HEK293 (cell line): ENCODE results near the gene SUPT5H.

Experiments
- HOXA7 ChIP-seq: sonication (generic); formaldehyde crosslinking; IDR thresholded peaks from 2 replicates; pipeline ENCODE4 v1.8.1; 2022; ENCODE audit warnings: missing genetic modification reagents, borderline replicate concordance
- KLF10 ChIP-seq: fragments of 450-650 bp; IDR thresholded peaks from 2 replicates; pipeline ENCODE4 v1.5.1; 2018; ENCODE audit warnings: missing biosample characterization, mild to moderate bottlenecking, missing genetic modification characterization
- KLF9 ChIP-seq: fragments of 450-650 bp; formaldehyde crosslinking; IDR thresholded peaks from 2 replicates; pipeline ENCODE4 v1.5.1; 2016; ENCODE audit warnings: missing biosample characterization, missing genetic modification characterization, low read depth
- SCRT2 ChIP-seq: fragments of 450-650 bp; formaldehyde crosslinking; IDR thresholded peaks from 2 replicates; pipeline ENCODE4 v1.5.1; 2016; ENCODE audit warnings: missing biosample characterization, missing genetic modification characterization
- ZBTB21 ChIP-seq: fragments of 450-650 bp; formaldehyde crosslinking; IDR thresholded peaks from 2 replicates; pipeline ENCODE4 v1.5.1; 2017; ENCODE audit warnings: missing biosample characterization, missing genetic modification characterization
- ZBTB26 ChIP-seq: fragments of 450-650 bp; formaldehyde crosslinking; optimal IDR thresholded peaks from 2 replicates; pipeline ENCODE3; 2016; ENCODE audit warnings: missing biosample characterization, mild to moderate bottlenecking, missing genetic modification characterization
- ZBTB48 ChIP-seq: fragments of 450-650 bp; formaldehyde crosslinking; IDR thresholded peaks from 2 replicates; pipeline ENCODE4 v1.5.1; 2016; ENCODE audit warnings: missing biosample characterization, missing genetic modification characterization
- ZNF112 ChIP-seq: fragments of 450-650 bp; formaldehyde crosslinking; IDR thresholded peaks from 2 replicates; pipeline ENCODE4 v1.5.0; 2017; ENCODE audit warnings: missing biosample characterization, missing genetic modification characterization
- ZNF114 ChIP-seq: fragments of 450-650 bp; formaldehyde crosslinking; IDR thresholded peaks from 2 replicates; pipeline ENCODE4 v1.5.0; 2017; ENCODE audit warnings: missing biosample characterization, missing genetic modification characterization
- ZNF16 ChIP-seq: fragments of 450-650 bp; formaldehyde crosslinking; IDR thresholded peaks from 2 replicates; pipeline ENCODE4 v1.5.1; 2016; ENCODE audit warnings: low read depth, missing biosample characterization, missing genetic modification characterization
- ZNF2 ChIP-seq: fragments of 450-650 bp; formaldehyde crosslinking; IDR thresholded peaks from 2 replicates; pipeline ENCODE4 v1.5.1; 2016; ENCODE audit warnings: missing biosample characterization, missing genetic modification characterization
- ZNF274 ChIP-seq, 2 experiments: fragments of 200-500 bp in 1 of 2; fragments of 450-650 bp in 1 of 2; sonication (Bioruptor generic) in 1 of 2; formaldehyde crosslinking in 1 of 2; IDR thresholded peaks; 2 replicates each; pipeline versions ENCODE4 v1.5.1 to v1.6.1; 2014 to 2016; ENCODE audit warnings: borderline replicate concordance in 1 of 2, inconsistent platforms in 1 of 2, low read length in 1 of 2, missing biosample characterization in 1 of 2, missing genetic modification characterization in 1 of 2
- ZNF292 ChIP-seq: fragments of 450-650 bp; formaldehyde crosslinking; IDR thresholded peaks from 2 replicates; pipeline ENCODE4 v1.5.1; 2016; ENCODE audit warnings: low read depth, missing biosample characterization, missing genetic modification characterization, borderline replicate concordance
- ZNF341 ChIP-seq: fragments of 450-650 bp; formaldehyde crosslinking; IDR thresholded peaks from 2 replicates; pipeline ENCODE4; 2016; ENCODE audit warnings: low read depth, missing biosample characterization, missing genetic modification characterization
- ZNF366 ChIP-seq: fragments of 450-650 bp; formaldehyde crosslinking; conservative IDR thresholded peaks from 2 replicates; pipeline ENCODE4 v1.5.1; 2016; ENCODE audit warnings: missing biosample characterization, missing genetic modification characterization
- ZNF473 ChIP-seq: fragments of 450-650 bp; formaldehyde crosslinking; IDR thresholded peaks from 2 replicates; pipeline ENCODE4 v1.5.1; 2017; ENCODE audit warnings: missing biosample characterization, missing genetic modification characterization
- ZNF48 ChIP-seq: fragments of 450-650 bp; formaldehyde crosslinking; IDR thresholded peaks from 2 replicates; pipeline ENCODE4 v1.5.1; 2016; ENCODE audit warnings: missing biosample characterization, missing genetic modification characterization
- ZNF560 ChIP-seq: fragments of 450-650 bp; formaldehyde crosslinking; IDR thresholded peaks from 2 replicates; pipeline ENCODE4 v1.5.1; 2017; ENCODE audit warnings: missing biosample characterization, missing genetic modification characterization, borderline replicate concordance
- ZNF571 ChIP-seq: fragments of 450-650 bp; formaldehyde crosslinking; IDR thresholded peaks from 2 replicates; pipeline ENCODE4 v1.5.0; 2017; ENCODE audit warnings: missing biosample characterization, missing genetic modification characterization
- ZNF585B ChIP-seq: fragments of 450-650 bp; formaldehyde crosslinking; IDR thresholded peaks from 2 replicates; pipeline ENCODE4 v1.5.1; 2016; ENCODE audit warnings: missing biosample characterization, missing genetic modification characterization
- ZNF670 ChIP-seq: fragments of 450-650 bp; formaldehyde crosslinking; IDR thresholded peaks from 2 replicates; pipeline ENCODE4 v1.5.1; 2016; ENCODE audit warnings: missing biosample characterization, missing genetic modification characterization, low read depth
- ZNF776 ChIP-seq: fragments of 450-650 bp; formaldehyde crosslinking; IDR thresholded peaks from 2 replicates; pipeline ENCODE4 v1.5.0; 2017; ENCODE audit warnings: missing biosample characterization, missing genetic modification characterization, borderline replicate concordance
- ZNF777 ChIP-seq: fragments of 450-650 bp; formaldehyde crosslinking; IDR thresholded peaks from 2 replicates; pipeline ENCODE4 v1.5.1; 2017; ENCODE audit warnings: missing biosample characterization, missing genetic modification characterization, borderline replicate concordance
- ZNF792 ChIP-seq: fragments of 450-650 bp; formaldehyde crosslinking; IDR thresholded peaks from 2 replicates; pipeline ENCODE4 v1.5.1; 2016; ENCODE audit warnings: missing biosample characterization, missing genetic modification characterization
- ZSCAN4 ChIP-seq: fragments of 450-650 bp; formaldehyde crosslinking; IDR thresholded peaks from 2 replicates; pipeline ENCODE4 v1.5.1; 2017; ENCODE audit warnings: missing biosample characterization, missing genetic modification characterization
- ZSCAN5A ChIP-seq: fragments of 450-650 bp; formaldehyde crosslinking; IDR thresholded peaks from 2 replicates; pipeline ENCODE4 v1.5.1; 2016; ENCODE audit warnings: missing biosample characterization, missing genetic modification characterization
- ZXDB ChIP-seq: fragments of 450-650 bp; formaldehyde crosslinking; IDR thresholded peaks from 2 replicates; pipeline ENCODE4 v1.5.1; 2016; ENCODE audit warnings: missing biosample characterization, missing genetic modification characterization
- TF ChIP-seq, protein P1 (sequence below): fragments of 450-650 bp; formaldehyde crosslinking; IDR thresholded peaks from 2 replicates; pipeline ENCODE4 v1.5.1; 2016; ENCODE audit warnings: missing biosample characterization, missing genetic modification characterization
- TF ChIP-seq, protein P2 (sequence below): fragments of 450-650 bp; formaldehyde crosslinking; IDR thresholded peaks from 2 replicates; pipeline ENCODE4 v1.5.1; 2016; ENCODE audit warnings: missing biosample characterization, missing genetic modification characterization, low read depth
- TF ChIP-seq, protein P3 (sequence below): fragments of 450-650 bp; formaldehyde crosslinking; IDR thresholded peaks from 2 replicates; pipeline ENCODE4 v1.5.1; 2016; ENCODE audit warnings: missing biosample characterization, missing genetic modification characterization

Gene SUPT5H

GRCh38 chr19:39502640-39503417, 57.4 kb downstream of the SUPT5H start (continued):
- TF ChIP-seq ZNF274 (IDR thresholded peaks at IDR 0.05; ENCODE audit: low read length), result no peak
- no peak for TF ChIP-seq ZNF274 (tag by site-specific recombination; IDR thresholded peaks at IDR 0.05; ENCODE audit: borderline replicate concordance)
- TF ChIP-seq ZBTB21 (tag by site-specific recombination), result no peak
- no peak for TF ChIP-seq SCRT2 (tag by site-specific recombination)
- no peak for TF ChIP-seq ZNF670 (tag by site-specific recombination)
- 0 out of 2 replicates have a peak, but pooled peaks have one; percentile 20 for TF ChIP-seq ZBTB48 (tag by site-specific recombination)
- TF ChIP-seq ZNF112, result no peak
- TF ChIP-seq, protein P1, sequence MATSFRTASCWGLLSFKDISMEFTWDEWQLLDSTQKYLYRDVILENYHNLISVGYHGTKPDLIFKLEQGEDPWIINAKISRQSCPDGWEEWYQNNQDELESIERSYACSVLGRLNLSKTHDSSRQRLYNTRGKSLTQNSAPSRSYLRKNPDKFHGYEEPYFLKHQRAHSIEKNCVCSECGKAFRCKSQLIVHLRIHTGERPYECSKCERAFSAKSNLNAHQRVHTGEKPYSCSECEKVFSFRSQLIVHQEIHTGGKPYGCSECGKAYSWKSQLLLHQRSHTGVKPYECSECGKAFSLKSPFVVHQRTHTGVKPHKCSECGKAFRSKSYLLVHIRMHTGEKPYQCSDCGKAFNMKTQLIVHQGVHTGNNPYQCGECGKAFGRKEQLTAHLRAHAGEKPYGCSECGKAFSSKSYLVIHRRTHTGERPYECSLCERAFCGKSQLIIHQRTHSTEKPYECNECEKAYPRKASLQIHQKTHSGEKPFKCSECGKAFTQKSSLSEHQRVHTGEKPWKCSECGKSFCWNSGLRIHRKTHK (tag by site-specific recombination), result no peak
- TF ChIP-seq KLF10 (tag by site-specific recombination), result peak; percentile 58; the same call in 1 of the 2 replicates
- TF ChIP-seq ZXDB, result peak; percentile 77; the same call in 1 of the 2 replicates
- peak; percentile 76 for TF ChIP-seq ZBTB26
- peak; percentile 51; the same call in 1 of the 2 replicates for TF ChIP-seq ZNF560 (tag by site-specific recombination)
- TF ChIP-seq ZNF473 (tag by site-specific recombination), result no peak
- no peak for TF ChIP-seq ZNF292
- no peak for TF ChIP-seq ZNF366
- TF ChIP-seq, protein P2, sequence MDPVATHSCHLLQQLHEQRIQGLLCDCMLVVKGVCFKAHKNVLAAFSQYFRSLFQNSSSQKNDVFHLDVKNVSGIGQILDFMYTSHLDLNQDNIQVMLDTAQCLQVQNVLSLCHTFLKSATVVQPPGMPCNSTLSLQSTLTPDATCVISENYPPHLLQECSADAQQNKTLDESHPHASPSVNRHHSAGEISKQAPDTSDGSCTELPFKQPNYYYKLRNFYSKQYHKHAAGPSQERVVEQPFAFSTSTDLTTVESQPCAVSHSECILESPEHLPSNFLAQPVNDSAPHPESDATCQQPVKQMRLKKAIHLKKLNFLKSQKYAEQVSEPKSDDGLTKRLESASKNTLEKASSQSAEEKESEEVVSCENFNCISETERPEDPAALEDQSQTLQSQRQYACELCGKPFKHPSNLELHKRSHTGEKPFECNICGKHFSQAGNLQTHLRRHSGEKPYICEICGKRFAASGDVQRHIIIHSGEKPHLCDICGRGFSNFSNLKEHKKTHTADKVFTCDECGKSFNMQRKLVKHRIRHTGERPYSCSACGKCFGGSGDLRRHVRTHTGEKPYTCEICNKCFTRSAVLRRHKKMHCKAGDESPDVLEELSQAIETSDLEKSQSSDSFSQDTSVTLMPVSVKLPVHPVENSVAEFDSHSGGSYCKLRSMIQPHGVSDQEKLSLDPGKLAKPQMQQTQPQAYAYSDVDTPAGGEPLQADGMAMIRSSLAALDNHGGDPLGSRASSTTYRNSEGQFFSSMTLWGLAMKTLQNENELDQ (tag by site-specific recombination), result no peak
- TF ChIP-seq ZNF792 (tag by site-specific recombination), result no peak
- TF ChIP-seq ZNF571 (tag by site-specific recombination), result no peak
- no peak for TF ChIP-seq ZNF777
- TF ChIP-seq ZNF48 (tag by site-specific recombination), result no peak
- TF ChIP-seq ZNF2 (tag by site-specific recombination), result no peak
- TF ChIP-seq HOXA7, result peak; percentile 85; the same call in 1 of the 2 replicates
- TF ChIP-seq ZSCAN5A (tag by site-specific recombination), result no peak
- no peak for TF ChIP-seq ZNF776 (tag by site-specific recombination)
- 0 out of 2 replicates have a peak, but pooled peaks have one; percentile 1 for TF ChIP-seq ZNF585B (tag by site-specific recombination)
- TF ChIP-seq, protein P3, sequence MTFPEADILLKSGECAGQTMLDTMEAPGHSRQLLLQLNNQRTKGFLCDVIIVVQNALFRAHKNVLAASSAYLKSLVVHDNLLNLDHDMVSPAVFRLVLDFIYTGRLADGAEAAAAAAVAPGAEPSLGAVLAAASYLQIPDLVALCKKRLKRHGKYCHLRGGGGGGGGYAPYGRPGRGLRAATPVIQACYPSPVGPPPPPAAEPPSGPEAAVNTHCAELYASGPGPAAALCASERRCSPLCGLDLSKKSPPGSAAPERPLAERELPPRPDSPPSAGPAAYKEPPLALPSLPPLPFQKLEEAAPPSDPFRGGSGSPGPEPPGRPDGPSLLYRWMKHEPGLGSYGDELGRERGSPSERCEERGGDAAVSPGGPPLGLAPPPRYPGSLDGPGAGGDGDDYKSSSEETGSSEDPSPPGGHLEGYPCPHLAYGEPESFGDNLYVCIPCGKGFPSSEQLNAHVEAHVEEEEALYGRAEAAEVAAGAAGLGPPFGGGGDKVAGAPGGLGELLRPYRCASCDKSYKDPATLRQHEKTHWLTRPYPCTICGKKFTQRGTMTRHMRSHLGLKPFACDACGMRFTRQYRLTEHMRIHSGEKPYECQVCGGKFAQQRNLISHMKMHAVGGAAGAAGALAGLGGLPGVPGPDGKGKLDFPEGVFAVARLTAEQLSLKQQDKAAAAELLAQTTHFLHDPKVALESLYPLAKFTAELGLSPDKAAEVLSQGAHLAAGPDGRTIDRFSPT, result no peak
- no peak for TF ChIP-seq ZNF114
- TF ChIP-seq ZNF341, result no peak
- no peak for TF ChIP-seq ZNF16 (tag by site-specific recombination)
- peak; percentile 70 for TF ChIP-seq KLF9 (tag by site-specific recombination)
- TF ChIP-seq ZSCAN4 (tag by site-specific recombination), result no peak
